Left forelimb (tissue), 1 donor: ENCODE measurements around the gene DPEP2.
"Not testable (repeated sequence)": the region's sequence is repeated elsewhere in the genome, so short reads cannot be mapped to it uniquely, and the experiment has no call there.

Experiments
- DNase-seq: peaks from one replicate; pipeline ENCODE4 v3.0.0-alpha.2; 2018; ENCODE audit warnings: low spot score

Gene DPEP2

DNA sequence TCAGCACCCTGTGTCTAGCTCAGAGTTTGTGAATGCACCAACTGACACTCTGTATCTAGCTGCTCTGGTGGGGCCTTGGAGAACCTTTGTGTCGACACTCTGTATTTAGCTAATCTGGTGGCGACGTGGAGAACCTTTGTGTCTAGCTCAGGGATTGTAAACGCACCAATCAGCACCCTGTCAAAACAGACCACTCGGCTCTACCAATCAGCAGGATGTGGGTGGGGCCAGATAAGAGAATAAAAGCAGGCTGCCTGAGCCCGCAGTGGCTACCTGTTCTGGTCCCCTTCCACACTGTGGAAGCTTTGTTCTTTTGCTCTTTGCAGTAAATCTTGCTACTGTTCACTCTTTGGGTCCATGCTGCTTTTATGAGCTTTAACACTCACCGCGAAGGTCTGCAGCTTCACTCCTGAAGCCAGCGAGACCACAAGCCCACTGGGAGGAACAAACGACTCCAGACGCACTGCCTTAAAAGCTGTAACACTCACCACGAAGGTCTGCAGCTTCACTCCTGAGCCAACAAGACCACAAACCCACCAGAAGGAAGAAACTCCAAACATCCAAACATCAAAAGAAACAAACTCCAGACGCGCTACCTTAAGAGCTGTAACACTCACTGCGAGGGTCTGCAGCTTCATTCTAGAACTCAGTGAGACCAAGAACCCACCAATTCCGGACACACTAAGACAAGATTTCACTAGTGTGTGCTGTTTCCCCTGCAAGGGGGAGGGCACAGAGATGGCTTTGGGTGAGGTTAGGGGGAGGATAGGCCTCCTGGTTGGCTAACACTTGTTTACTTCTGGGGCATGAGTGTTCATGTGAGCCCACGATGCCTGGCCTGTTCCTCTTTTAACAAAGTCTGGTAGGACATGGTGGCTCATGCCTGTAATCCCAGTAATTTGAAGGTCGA is at the start of gene DPEP2:
DPEP2 (minus strand) TSS at position 706 of the 910 bp plus-strand sequence. CDS start 6,272 bp downstream, outside the sequence.
- DNase-seq = not testable (repeated sequence)

DNA sequence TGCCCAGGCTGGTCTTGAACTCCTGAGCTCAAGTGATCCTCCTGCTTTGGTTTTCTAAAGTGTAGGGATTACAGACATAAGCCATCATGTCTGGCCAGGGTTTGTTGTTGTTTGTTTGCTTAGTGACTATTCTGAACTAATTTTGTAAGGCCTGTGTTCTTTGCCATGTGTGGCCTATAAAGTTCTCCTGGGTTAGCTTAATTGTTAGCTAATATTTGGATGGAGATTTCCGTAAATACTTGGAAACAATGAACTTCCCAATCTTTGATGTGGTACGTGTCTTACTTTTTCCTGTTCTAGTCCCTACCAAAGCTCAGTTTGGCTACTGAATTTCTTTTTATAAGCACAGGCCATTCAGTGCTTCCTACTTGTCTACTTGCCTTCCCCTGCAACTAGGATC is 48.7 kb upstream of the DPEP2 start:
- no peak for DNase-seq

DNA sequence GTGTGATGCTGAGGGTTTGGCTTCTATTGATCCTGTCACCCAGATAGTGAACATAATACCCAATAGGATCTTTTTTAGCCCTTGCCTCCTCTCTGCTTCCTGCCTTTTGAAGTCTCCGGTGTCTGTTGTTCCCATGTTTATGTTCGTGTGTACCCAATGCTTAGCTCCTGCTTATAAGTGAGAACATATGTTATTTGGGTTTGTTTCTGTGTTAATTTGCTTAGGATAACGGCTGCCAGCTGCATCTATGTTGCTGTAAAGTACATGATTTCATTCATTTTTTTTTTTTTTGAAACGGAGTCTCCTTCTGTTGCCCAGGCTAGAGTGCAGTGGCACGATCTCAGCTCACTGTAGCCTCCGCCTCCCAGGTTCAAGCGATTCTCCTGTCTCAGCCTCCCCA is 46.8 kb upstream of the DPEP2 start:
- no peak for DNase-seq

DNA sequence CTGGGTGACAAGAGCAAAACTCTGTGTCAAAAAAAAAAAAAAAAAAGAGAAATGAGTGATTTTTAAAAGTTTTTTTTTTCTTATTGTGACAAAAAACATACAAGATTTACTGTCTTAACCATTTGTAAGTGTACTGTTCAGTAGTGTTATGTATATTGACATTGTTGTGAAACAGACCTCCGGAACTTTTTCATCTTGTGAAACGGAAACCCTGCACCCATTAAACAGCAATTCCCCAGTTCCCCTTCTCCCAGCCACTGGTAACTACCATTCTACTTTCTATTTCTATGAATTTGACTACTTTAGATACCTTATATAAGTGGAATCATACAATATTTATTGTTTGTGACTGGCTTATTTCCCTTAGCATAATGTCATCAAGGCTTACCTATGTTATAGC is 42.5 kb upstream of the DPEP2 start:
- DNase-seq = no peak

DNA sequence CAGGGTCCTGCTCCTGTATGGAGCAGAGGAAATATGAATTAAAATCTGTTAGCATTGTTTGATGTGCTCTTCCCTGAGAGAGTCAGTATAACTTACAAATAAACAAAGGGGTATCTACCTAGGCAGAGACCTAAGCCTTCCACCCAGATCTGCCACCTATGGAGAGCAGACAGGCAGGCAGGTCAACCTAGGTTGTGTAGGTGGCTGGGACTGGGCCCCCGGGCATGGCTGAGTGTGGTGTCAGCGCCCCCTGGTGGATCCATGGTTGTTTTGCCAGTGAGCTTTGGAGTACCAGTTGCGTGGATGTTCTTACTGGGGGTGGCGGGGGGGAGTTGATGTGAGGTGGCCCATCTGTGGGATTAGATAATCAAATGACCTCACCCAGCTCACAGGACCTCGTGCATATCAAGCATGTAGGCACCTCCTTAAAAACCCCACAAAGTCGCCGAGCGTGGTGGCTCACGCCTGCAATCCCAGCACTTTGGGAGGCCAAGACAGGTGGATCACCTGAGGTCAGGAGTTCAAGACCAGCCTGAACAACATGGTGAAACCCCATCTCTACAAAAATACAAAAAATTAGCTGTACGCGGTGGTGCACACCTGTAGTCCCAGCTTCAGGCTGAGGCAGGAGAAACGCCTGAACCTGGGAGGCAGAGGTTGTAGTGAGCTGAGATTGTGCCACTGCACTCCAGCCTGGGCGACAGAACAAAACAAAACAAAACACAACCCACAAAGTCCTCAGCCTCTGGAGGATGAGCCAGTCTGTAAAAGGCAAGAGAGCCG is 41.4 kb upstream of the DPEP2 start:
- peak; percentile 81 for DNase-seq

DNA sequence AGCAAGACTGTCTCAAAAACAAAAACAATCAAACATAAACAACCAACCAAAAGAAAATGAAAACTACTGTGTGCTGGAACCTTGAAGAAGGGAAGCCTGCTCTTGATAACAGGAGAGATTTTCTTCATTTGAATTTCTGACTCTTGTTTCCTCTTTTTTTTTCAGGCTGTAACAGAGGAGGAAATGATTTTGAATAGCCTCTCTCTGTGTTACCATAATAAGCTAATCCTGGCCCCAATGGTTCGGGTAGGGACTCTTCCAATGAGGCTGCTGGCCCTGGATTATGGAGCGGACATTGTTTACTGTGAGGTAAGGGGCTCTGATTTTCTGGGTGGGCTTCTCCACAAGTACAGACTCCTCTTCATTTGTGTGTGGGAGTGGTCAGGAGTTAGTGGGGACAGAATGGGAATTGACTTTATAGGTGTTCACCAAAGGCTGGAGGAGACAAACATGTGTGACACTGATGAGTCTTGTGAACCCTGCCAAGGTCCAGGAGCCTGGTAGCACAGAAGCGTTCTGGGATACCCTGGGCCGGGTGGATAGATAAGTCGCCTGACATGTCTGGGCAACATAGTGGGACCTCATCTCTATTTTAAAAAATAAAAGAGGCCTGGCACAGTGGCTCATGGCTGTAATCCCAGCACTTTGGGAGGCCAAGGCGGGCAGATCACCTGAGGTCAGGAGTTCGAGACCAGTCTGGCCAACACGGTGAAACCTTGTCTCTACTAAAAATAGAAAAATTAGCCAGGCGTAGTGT is 38.7 kb upstream of the DPEP2 start:
- DNase-seq = no peak

GRCh38 chr16:68035227-68035626 is 35.9 kb upstream of the DPEP2 start:
- DNase-seq = no peak

- DNase-seq = no peak
Measured at GRCh38 chr16:68033101-68033500, 33.8 kb upstream of the DPEP2 start.

DNA sequence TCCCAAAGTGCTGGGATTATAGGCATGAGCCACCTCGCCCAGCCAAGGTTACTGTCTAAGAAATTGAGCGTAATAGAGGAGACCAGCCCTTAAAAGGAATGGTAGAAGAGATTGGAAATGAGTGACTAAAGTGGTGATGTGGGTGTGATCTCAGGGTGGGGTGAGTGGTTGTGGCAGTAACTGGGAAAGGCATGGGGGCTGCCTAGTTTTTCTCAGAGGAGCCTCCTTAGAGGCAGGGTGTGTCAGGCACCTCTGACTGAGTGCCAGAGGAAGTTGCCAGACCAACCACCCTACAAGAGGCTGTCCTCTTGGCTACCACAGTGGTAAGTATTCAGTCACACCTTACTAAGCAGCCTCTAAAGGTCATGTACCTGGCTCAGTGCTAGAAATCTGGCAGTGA is 32.7 kb upstream of the DPEP2 start:
- no peak for DNase-seq

GRCh38 chr16:68030108-68030507 is 30.8 kb upstream of the DPEP2 start:
- not testable (repeated sequence) for DNase-seq

- no peak for DNase-seq
Measured at GRCh38 chr16:68028996-68029395, 29.7 kb upstream of the DPEP2 start.

DNA sequence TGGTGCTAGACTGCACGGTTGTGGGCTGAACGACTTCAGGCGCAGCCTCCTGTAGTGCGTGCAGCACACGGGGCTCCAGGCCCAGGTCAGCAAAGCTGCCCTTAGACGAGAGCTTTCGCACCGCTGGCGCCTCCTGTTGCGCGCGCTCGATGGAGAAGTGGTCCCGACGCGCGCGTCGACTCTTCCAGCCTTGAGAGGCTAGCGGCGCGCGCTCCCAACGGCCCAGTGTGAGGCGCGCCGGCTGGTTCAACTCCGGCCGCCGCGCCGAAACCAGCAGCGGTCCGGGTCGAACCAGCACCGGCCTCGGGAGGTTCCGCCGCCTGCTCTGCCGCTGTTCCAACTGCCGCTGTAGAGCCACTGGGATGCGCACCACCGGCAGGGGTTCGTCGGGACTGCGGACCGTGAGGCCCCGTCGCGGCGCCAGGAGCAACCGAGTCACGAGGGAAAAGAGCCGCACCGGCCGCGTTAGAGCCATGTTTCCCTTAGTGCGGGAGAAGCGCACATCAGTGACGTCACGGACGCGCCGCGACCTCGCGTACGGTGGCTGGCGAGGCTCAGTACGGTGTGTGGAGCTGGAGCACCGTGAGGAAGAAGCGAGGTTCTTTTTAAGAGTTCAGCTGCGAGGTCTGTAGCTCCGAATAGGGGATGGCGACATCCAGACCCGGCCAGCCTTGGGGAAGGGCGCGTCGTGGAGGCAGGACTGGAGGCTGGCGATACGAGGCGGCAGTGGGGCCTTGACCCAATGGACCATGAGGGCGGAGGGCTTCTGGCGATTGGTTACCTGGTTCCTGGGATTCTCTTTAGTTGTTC is 23.6 kb upstream of the DPEP2 start, which contains the start of the genes DDX28 and DUS2:
DDX28 (minus strand) TSS at position 505 of the 810 bp plus-strand sequence; CDS start at position 475, 30 bp downstream.
DUS2 (plus strand) TSS at position 557 of the 810 bp plus-strand sequence. CDS start 14,740 bp downstream, outside the sequence.
- peak; percentile 96 for DNase-seq

GRCh38 chr16:68022278-68022727 is 23.0 kb upstream of the DPEP2 start:
- no peak for DNase-seq

DNA sequence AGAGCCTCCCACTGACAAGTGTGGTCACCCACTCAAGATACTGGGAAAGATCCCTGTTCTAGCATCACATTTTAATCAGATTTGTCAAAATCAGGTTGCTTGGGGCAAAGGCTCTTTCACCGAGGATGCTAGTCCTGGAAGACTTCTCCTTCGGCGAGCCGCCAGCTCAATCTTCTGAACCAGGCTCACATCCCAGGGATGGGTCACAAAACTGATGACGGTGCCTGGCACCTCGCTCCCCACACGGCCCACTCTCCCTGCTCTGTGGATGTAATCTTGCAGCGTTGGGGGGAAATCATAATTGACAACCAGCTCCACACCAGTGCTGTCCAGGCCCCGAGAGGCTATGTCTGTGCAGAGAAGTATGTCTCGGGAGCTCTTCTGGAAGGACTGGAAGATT is 22.2 kb upstream of the DPEP2 start:
- DNase-seq = no peak

DNA sequence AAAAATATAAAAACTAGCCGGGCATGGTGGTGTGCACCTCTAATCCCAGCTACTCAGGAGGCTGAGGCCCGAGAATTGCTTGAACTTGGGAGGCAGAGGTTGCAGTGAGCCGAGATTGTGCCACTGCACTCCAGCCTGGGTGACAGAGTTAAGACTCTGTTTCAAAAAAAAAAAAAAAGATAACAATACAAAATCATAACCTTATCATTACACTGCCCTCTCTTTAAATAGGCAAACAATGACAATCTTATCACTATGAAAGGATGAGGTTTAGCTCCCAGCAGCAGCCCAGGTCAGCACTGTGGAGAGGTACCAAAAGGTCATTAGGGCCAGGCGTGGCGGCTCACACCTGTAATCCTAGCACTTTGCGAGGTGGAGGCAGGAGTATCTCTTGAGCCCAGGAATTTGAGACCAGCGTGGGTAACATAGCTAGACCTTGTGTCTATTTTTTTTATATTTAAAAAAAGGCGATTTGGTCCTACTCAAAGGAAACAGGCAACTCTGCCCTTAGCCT is 19.9 kb upstream of the DPEP2 start:
- DNase-seq = no peak

- DNase-seq = no peak
Measured at GRCh38 chr16:68015681-68016080, 16.4 kb upstream of the DPEP2 start, which contains the start of gene DPEP2NB. Gene DPEP2NB, minus strand, starts transcription at chr16:68015911. Its CDS starts 141 bp downstream, at chr16:68015770.

- no peak for DNase-seq
Measured at GRCh38 chr16:68013440-68013839, 14.2 kb upstream of the DPEP2 start.

DNA sequence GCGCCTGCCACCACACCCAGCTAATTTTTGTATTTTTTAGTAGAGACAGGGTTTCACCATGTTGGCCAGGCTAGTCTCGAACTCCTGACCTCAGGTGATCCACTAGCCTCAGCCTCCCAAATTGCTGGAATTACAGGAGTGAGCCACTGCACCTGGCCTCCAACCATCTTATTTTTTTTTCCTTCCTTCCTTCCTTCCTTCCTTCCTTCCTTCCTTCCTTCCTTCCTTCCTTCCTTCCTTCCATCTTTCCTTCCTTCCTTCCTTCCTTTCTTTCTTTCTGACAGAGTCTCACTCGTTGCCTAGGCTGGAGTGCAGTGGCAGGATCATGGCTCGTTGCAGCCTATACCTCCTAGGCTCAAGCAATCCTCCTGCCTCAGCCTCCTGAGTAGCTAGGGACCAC is 10.6 kb upstream of the DPEP2 start:
- DNase-seq = not testable (repeated sequence)

- no peak for DNase-seq
Measured at GRCh38 chr16:68009157-68009735, 10.0 kb upstream of the DPEP2 start.

DNA sequence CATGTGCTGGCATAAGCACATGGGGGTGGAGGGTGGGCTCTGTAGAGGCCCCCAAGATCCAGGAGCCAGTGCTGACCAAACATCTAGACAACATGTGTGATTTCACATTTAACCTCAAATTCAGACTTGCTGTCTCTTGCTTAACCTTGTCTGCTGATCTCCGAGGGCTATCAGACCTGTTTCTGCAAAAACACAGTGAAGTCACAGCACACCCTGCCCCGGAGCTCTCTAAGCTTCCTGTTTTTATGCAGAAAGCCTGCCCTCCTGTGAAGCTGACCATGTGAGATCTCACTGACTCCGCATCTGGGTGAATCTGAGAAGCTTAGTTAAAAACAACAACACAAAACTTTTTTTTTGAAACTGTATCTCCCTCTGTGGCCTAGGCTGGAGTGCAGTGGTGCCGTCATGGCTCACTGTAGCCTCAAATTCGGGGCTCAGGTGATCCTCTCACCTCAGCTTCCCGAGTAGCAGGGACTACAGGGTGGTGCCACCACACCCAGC is 6.6 kb upstream of the DPEP2 start:
- no peak for DNase-seq
